ENCODE measurements around the gene CR1L.

- TF ChIP-seq, protein P1, sequence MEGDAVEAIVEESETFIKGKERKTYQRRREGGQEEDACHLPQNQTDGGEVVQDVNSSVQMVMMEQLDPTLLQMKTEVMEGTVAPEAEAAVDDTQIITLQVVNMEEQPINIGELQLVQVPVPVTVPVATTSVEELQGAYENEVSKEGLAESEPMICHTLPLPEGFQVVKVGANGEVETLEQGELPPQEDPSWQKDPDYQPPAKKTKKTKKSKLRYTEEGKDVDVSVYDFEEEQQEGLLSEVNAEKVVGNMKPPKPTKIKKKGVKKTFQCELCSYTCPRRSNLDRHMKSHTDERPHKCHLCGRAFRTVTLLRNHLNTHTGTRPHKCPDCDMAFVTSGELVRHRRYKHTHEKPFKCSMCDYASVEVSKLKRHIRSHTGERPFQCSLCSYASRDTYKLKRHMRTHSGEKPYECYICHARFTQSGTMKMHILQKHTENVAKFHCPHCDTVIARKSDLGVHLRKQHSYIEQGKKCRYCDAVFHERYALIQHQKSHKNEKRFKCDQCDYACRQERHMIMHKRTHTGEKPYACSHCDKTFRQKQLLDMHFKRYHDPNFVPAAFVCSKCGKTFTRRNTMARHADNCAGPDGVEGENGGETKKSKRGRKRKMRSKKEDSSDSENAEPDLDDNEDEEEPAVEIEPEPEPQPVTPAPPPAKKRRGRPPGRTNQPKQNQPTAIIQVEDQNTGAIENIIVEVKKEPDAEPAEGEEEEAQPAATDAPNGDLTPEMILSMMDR (IDR thresholded peaks at IDR 0.05): no peak
- no peak for TF ChIP-seq TCF7L2 (IDR thresholded peaks at IDR 0.05; ENCODE audit: low read depth, low read length)
- no peak for TF ChIP-seq SIN3A (IDR thresholded peaks at IDR 0.05; ENCODE audit: borderline replicate concordance, insufficient read depth, low read depth, low read length)
Observed at GRCh38 chr1:207762622-207763021, 117.7 kb downstream of the CR1L start.
